ENCODE results near the gene EML4.
"Not testable (repeated sequence)": the region's sequence is repeated elsewhere in the genome, so short reads cannot be mapped to it uniquely, and the experiment has no call there.

Gene EML4

DNA sequence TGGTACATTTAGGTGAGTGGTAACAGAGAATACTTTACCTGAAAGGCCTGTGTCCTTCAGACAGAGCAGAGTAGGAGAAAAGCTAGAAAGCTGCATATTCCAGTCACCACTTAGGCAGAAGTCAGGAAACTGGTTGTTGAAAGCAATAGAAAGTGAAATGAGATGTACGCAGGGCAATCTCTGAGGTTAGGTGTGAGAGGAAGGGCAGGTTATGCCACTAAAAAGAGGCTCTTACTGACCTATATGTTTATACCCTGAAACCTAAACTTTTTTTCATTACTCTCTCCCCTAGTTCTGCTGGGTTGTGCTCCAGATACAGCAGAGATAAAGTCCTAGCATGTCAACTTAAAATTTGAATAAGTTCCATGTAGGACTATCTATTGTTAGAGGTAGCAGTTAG is 98.4 kb downstream of the EML4 start:
- DNase-seq = no peak

DNA sequence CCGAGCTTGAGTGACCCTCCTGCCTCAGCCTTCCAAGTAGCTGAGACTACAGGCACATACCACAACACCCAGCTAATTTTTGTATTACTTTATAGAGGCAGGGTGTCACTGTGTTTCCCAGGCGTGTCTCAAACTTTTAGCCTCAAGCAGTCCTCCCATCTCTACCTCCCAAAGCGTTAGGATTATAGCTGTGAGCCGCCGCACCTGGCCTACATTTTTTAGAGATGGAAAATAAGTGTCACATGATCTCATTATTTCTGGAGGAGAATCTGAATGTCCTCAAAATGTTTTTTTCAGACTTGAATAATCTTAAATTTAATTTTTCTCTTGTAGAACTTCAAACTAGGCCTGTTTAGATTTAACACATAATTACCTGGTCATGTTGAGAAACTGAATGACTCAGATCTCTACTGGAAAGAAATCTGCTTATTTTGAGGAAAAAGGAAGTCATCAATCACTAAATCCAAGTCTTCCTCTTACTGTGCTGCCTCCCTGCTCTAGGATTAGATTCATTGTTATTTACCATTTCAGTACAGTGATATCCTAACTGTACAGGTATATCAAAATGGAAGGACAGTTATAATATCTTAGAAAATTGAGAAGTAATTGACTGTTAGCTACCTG is 99.5 kb downstream of the EML4 start:
- DNase-seq = no peak

DNA sequence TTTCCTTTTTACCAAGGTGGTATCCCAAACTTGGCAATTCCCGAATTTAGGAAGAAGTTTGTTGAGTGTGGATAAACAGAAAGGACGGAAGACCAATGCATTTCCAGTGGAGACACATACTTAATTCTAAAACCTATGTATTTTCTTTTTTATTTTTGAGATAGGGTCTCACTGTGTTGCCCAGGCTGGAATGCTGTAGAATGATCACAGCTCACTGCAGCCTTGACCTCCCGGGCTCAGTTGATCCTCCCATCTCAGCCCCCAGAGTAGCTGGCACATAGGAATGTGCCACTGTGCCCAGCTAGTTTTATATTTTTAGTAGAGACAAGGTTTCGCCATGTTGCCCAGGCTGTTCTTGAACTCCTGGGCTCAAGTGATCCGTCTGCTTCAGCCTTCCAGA is 101.6 kb downstream of the EML4 start:
- no peak for DNase-seq

DNA sequence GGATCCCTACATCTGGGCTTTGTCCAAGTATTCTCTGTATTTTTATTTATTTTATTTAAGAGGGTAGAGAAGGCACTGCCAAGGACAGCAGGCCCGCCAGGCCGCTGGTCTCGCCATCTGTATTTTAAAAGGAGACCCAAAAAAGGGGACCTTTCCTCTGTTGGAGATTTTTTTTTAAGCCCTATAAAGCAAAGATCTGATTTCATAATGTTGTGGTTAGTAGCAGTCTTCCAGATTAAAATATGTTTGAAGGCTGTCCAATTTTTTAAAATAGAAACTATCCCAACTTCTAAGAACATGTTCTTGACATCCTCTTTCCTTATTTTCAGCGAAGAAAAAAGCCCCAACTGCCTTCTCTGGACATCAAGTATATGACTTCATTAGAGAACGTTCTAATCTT is 102.1 kb downstream of the EML4 start:
- DNase-seq = not testable (repeated sequence)

DNA sequence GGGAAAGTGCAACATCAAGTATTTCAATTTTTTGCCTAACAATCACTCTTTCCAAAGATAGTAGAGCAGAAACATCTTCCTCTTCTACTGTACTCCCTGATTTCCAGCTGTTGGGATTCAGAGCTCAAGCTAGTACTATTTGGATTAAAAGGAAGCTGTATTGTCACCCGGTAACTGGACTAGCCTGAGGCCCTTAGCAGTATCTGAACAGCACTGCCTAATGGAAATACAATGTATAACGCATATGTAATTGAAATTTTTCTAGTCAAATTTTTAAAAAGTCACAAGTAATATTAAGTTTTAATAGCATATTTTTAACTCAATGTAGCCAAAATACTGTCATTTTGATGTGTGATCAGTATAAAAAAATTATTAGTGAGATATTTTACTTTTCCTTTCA is 105.7 kb downstream of the EML4 start:
- no peak for DNase-seq

DNA sequence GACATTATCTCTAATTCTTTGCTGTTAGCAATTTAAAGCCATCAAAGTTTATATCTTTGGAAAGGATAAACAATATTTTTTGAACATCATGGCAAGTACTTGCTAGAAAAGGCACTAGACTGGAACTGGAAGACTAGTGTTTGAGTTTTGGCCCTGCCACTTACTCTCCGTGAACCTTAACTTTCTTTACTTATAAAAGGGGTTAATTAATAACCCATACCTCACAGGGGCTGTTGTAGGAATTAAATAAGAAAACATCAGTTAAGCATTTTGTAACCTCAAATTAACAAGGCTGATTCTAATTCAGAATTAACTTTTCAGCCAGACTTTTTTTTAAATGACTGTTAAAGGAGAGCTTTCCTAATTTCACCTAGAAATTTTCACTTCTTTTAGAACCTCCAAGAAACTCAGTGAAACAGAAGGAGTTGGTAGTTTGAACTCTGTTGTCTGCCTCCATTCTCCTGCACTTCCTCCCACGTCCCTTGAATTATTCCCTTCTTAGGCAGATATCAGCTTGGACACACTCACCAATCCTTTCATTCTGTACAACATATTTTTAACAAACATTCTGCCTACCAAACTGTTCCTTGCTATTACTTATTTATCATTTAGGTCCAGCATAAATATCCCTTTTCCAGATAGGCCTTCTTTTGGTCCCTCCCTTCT is 112.4 kb downstream of the EML4 start:
- DNase-seq = no peak

DNA sequence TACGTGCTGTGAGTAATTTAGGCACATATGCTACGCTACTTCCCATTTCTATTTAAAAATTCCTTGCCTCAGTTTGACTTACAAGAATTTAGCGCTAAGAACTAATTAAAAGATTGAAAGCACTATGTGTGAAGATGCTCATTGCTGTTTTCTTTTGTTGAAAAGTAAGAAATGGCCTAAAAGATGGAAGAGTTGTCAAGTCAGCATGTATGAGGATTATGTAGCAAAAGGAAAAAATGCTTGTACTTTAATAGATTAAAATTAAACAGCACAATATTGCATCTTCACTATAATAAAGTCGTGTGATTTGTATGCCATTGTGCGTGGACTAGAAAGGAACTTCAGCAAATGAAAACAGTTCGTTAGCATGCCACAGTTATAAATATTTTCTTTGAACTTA is 114.9 kb downstream of the EML4 start:
- DNase-seq = no peak

DNA sequence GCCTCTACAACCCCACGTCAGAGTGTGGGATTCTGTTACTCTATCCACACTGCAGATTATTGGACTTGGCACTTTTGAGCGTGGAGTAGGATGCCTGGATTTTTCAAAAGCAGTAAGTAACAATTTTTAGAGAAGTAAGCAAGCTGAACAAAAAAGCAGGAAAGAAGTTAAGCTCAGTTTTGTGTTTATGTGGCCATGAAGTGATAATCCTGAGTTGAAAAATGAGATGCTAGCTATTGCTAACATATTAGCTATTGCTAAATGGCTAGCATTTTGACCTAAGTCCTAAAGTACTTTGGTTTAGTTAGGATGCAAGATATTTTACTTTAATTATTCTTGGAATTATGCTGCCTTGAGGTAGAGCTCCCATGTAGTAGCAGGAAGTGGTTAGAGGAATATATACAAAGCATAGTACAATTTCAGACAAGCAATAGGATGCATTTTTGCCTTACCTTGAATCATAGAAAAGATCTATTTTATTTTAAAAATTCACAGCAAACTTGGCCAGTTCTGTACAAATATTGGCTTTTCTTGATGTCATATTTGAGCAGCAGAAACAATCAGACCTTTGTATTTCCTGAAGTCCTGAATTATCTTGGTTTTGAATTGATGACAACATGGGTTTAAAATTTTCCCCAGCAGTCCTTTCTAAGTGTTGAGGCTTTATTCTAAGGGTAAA is 117.3 kb downstream of the EML4 start:
- DNase-seq = no peak

DNA sequence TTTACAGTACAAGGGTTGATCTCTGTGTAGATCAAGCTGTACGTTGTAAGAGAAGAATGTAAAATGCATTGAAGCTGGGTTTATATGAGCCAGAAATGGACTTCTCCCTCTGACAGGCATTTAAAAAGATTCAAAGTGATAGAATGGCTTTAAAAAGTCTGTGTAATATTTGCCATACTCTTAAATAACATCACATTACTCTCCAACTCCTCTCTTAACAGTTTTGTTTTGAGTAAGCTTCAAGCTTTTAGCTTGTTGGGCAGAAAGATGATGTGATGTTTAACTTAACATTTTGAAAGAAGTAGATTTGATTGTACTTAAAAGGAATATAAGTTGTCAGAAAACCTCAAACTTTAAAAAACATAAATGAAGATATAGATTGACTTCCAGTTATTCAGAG is 119.7 kb downstream of the EML4 start:
- no peak for DNase-seq

DNA sequence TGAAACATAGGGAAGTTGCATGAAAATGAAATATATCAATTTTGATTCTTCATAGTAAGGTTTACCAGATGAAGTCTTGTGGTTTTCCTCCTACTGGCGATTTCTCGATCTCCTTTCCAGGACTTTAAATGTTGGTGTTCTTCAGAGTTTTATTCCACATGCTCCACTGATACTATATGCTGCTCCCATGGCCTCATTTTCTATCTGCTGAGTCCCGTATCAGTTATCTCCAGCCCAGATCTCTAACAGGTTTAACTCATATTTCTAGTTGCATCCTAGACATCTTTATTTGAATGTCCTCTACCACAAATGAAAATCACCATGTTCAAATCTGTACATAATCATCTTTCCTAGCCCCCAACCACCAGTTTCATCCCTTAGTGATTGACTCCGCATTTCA is 120.1 kb downstream of the EML4 start:
- no peak for DNase-seq

DNA sequence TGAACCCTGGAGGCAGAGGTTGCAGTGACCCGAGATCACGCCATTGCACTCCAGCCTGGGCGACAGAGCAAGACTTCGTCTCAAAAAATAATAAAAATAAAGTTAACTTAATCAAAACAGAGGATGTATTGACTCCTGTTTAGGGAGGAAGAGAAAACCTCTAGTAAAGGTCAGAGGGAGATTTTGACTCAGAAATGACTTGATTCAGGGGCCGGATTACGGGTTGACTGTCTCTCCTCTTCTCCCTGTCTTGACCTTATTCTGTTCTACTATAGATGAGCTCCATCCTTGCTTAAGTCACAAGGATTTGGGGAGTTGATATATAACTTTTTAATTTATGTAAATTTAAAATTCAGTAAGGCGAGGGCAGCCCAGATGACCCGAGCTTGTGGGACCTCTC is 120.9 kb downstream of the EML4 start:
- no peak for DNase-seq

DNA sequence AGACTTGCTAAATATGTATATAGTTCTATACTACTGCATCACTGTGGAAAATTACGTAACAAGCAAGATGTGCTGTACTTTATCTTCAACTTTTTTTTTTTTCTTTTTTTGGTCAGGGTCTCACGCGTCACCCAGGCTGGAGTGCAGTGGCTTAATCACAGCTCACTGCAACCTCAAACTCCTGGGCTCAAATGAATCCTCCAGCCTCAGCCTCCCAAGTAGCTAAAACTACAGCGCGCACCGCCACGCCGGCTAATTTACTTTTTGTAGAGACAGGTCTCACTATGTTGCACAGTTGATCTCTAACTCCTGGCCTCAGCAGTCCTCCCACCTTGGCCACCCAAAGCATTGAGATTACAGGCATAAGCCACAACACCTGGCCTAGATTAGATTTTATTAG is 123.9 kb downstream of the EML4 start:
- DNase-seq = no peak

DNA sequence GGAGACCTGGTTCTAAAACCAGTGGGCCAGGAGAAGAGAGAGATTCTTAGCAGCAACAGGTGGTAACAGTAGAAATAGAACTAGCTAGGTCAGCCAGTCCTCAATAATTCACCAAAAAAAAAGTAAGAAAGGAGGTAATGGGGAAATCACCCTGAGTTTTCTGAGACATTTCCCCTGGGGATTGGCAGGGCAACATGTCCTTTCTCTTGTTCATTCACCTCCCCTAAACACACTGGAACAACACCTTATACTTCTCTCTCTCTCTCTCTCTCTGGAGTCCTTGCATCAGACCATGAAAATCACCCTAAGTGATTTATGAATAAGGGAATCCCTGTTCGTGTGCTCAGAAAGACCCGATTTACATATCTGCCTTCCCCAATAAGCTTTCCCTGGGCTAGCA is 127.1 kb downstream of the EML4 start:
- DNase-seq = no peak

DNA sequence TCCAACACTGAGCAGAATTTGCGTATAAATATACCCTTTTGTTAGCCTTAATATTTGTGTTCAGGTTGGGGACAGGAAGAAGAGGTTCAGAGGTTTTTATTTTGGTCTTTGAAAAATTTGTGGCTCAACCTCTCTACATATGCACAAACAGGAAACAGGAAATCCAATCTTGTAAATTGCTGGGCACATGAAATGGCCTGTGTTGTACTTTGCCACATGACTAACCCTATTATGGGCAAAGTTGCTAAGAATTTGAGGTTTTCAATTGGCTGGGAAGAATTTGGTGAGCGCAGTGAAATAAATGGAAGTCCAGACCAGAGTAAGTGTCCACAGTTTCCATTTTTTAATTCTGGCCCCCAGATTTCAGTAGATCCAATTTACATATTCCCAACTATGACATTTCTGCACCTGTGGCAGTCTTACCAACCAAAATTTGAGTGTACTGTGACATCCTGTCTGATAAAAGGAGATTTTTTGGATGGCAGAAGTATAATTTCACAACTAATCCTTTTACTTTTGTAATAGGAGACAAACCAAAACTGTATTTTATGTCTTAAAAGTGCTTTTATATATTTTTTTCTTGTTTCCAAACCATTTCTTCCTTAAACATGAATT is 128.3 kb downstream of the EML4 start:
- peak in 1 of 2 experiments; percentile 3 for DNase-seq

DNA sequence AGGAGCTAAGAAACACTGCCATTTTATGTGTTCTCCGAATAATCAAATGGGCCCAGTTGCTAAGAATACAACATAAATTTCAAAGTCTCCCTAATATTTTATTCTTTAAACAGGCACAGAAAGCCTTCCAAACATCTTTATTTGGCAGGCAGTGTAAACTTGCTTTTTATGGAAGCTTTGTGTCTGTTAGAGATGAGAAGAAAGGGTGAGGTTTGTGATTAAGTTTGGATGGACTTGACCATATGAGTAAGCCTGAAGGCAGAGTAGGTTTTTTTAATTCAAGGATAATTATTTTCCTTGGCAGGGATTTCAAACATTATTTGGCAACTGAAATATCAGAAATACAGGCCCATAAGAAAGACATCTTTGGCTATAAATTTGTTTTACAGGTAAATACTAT is 129.0 kb downstream of the EML4 start:
- DNase-seq = no peak

DNA sequence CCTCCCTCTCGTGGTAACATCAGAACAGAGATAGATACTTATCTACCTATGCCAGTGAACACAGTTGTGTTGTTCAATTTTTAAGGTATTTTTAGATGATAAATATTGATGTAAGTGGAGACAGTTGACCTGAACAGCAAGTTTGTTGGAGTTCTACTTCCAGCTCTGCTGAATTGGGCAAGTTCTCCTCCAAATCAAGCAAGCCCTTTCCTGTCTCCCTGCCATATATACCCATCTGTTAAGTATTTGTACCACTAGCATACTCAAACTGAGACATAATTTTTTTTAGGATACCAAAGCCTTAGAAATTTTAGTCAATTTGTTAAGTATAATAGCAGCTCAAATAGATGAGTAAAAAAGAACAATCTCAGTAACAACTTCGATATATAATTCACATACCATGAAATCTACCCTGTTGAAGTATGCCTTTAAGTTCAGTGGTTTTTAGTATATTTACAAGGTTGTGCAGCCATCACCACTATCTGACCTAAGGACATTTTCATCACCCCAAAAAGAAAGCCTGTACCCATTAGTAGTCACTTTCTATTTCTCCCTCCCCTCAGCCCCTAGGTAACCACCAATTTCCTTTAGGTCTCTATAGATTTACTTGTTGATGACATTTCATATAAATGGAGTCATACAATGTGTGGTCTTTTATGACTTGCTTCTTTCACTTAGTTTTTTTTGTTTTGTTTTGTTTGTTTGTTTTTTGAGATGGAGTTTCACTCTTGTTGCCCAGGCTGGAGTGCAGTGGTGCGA is 130.0 kb downstream of the EML4 start:
- no peak for DNase-seq

DNA sequence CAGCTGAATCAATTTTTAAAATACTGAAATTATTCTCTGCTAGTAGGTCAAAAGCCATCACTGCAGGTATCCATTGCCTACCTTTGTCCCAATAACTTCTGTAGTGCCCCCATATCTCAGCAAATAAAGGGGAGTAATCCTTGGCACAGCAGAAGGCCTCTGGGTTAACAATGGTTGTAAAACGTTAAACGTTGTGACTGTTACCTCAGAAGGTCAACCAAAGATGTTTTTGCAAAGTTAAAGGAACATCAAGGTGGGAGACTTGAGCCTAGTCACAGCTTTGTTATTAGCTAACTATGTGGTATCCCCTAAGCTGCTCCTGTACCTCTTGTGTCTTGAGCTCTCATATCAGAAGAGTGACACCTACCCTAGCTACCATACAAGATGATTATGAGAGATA is 131.4 kb downstream of the EML4 start:
- no peak for DNase-seq

DNA sequence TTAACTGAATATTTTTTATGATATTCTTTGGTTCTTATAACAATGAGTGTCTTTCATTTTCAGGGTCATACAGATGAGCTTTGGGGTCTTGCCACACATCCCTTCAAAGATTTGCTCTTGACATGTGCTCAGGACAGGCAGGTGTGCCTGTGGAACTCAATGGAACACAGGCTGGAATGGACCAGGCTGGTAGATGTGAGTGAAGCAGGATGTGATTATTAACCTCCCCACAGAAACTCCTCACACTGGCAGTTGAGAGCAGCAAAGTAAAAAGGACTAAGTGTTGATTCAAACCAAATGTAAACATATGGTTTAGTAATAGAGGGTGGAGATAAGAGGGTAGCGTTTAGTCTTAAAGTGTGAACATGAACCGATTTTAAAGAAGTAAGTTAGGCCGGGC is 134.1 kb downstream of the EML4 start:
- DNase-seq = peak in 1 of 2 experiments; percentile 3

DNA sequence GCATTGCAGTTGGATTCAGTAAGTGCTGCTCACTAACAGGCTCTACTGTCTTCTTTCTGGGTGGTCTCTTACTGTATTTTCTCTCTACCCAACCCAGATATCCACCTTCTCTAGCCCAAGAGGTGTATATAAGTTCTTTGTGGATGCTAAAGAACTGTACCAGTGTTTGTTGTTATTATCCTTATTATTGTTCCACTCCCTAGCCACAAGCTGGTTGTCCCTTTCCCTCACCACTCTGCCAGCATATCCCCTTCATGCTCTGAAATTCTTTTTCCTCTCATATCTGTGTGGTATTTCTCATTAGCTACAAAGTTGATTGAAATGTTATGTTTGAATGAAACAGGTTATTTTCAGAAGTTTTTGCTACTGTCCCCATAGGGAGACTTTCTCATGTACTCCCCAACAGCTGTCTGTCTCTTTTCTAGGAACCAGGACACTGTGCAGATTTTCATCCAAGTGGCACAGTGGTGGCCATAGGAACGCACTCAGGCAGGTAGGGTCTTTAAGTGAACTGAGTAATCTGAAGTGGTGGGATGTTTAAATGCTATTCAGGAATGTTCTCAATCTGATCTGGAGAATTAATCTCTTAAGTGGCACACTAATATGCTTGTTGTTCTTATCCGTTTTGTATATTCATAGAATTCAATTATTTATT is 135.0 kb downstream of the EML4 start:
- no peak for DNase-seq

DNA sequence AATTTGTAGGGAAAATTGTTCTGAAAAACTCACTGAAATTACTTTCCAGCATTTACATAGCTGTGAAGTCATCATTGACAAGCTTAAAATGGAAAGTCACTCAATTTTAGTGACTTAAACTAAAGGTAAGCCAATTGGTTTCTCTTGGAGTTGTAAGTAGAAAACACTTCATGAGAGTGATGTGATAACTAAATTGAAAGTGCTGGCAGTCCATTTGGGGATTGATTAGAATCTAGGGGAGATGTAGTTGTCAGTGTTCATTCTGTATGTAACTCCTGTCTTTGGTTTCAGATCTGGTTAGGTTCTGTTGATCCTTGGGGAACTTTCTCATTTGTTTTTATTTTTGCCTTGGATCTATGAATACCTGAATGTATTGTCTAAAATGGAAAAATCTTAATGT is 138.0 kb downstream of the EML4 start:
- DNase-seq = no peak

DNA sequence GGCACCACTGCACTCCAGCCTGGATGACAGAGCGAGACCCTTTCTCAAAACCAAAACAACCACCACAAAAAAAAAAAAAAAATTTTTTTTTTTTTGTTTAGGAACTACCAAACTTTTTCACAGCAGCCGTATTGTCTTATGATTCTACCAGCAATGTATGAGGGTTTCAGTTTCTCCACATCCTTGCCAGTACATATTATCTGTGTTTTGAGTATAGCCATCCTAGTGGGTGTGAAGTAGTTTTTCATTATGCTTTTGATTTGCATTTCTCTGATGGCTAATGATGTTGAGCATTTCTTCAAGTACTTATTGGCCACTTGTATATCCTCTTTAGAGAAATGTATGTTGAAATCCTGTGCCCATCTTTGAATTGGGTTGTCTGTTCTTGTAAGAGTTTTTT is 140.2 kb downstream of the EML4 start:
- DNase-seq = no peak

DNA sequence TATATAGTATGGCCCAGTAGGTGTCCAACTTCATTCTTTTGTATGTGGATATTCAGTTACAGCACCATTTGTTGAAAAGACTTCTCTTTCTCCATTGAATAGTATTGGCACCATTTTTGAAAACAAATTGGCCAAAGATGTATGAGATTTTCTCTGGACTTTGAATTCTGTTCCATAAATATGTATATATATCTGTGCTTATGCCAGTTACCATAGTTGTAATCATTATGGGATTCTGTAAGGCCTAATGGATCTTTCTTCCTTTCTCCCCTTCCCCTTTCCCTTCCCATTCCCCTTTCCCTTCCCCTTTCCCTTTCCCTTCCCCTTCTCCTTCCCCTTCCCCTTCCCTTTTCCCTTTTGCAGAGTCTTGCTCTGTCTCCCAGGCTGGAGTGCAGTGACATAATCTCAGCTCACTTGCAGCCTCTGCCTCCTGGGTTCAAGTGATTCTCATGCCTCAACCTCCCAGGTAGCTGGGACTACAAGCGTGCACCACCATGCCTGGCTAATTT is 140.9 kb downstream of the EML4 start:
- no peak for DNase-seq

DNA sequence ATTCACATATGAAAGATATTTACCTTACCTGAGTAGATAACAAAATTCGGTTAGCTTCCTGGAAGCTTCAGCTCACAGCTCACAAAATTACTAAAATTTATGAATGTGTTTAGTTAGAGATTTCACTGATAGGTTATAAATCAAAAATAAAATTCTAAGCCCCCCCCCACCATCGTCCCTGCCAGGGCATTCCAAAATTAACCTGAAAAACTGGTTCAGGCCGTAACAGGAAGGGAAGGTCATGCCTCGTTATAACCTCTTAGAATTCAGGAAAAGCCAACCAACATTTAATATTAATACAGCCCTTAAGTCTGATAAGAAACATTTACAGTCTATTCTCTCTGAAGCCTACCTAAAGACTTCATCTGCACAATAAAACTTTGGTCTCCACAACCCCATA is 143.0 kb downstream of the EML4 start:
- DNase-seq = no peak
